ENCODE measurements around the gene GSTM4.

Gene GSTM4

DNA sequence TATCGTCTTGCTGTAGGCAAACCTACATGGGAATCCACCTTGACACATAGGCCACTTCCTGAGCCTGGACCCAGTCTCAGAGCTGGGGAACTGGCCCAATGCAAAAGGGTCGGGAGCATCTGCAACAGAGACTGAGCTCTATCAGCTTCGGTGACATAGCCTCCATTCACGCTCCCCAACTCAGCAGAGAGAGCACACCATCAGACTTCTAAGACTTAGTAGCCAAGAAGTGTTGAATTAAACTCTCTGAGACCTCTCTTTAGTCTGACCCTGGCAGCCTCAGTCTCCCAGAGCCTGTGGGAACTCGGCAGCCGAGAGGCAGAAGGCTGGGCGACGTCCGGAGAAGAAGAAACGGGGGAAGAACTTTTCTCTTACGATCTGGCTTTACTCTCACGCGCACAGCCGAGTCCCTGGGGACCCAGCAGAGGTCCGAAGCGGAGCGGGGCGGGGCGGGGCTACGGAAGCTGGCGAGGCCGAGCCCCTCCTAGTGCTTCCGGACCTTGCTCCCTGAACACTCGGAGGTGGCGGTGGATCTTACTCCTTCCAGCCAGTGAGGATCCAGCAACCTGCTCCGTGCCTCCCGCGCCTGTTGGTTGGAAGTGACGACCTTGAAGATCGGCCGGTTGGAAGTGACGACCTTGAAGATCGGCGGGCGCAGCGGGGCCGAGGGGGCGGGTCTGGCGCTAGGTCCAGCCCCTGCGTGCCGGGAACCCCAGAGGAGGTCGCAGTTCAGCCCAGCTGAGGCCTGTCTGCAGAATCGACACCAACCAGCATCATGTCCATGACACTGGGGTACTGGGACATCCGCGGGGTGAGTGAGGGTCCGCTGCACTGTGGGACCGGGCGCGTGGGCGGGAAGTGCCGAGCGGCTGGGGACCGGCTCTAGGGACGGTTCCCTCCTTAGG is at the start of gene GSTM4:
Gene GSTM4 (plus strand): TSS at position 485 of the 905 bp plus-strand sequence. CDS start 291 bp downstream, at position 776.
- peak; percentile 52 for DNase-seq

DNA sequence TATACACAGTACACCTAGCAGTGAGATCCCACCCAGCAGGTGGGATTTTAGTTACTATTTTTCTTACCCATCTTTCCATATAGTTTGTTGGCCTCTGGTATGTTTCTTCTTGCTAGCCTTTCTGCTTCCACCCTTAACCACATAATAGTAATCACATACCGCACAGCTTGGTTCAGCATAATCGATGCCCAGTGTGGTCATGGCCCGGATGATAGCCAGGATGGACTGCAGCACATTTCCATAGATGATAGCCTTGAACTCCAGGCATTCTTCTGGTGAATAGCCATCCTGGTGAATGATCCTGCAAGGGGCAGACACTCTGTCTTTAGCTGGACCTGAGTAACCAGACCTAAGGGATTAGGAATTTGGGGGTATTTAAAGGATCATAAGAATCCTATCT is 46.0 kb upstream of the GSTM4 start:
- DNase-seq: no peak

GRCh38 chr1:109610609-109611307 is 45.1 kb upstream of the GSTM4 start:
- DNase-seq: no peak

GRCh38 chr1:109611308-109611990 is 44.5 kb upstream of the GSTM4 start:
- no peak for DNase-seq

DNA sequence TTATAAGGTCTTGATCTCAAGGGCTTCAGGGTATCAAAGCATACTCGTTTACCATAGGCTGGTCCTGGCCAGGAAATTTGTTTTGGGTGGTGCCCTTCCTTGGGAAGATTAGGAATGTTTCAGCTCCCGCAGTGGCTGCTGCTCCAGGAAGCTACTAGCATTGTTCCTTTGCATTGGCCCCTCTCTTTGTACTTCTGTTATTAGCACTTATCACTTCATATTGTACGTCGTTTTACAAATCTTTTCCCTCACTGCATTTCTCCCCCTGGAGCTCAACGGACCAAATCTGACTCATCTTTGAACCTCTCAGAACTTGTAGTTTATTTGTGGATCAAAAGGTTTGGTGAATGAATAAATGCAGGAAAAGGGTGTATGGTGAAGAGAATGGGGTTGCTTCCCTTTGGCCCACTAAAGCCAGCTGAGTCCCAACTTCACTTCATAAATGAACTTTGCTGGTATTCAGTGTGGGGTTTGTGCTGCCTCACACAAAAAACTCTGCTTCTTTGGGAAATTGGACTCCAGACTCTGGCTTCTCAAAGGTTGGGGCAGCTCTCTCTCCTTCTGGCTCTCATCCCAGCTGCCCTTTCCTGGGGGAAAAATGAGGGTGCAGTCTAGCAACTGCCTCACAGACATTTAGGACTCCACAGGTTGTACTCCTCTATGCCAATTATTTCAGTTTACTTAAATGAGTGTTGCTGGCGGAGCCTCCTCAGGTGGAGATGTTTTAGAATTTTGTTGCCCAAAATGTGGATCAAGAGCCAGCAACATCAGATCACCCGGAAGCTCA is 42.3 kb upstream of the GSTM4 start:
- no peak for DNase-seq

- no peak for DNase-seq
These were observed 40.0 kb upstream of the GSTM4 start for GRCh38 chr1:109615879-109616278.

DNA sequence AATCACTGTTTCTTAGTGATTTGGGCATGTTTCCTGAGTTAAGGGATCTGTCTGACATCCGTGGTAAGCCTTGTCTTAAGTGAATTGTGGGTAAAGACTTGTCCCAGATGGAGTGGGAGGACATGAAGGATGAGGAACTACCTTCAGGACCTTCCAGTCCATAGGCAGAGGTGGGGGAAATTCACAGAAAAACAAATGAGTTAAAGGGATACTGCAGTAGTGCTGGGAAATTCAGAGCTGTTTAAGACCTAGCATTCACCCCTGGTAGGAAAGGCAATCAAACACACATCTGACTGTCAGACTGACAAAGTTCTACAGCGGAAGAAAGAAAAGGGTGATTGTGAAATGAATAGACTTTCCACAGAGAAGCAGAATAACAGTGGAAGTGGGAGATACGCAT is 39.5 kb upstream of the GSTM4 start:
- no peak for DNase-seq

- no peak for DNase-seq
These were observed 38.6 kb upstream of the GSTM4 start for GRCh38 chr1:109617291-109617801.

DNA sequence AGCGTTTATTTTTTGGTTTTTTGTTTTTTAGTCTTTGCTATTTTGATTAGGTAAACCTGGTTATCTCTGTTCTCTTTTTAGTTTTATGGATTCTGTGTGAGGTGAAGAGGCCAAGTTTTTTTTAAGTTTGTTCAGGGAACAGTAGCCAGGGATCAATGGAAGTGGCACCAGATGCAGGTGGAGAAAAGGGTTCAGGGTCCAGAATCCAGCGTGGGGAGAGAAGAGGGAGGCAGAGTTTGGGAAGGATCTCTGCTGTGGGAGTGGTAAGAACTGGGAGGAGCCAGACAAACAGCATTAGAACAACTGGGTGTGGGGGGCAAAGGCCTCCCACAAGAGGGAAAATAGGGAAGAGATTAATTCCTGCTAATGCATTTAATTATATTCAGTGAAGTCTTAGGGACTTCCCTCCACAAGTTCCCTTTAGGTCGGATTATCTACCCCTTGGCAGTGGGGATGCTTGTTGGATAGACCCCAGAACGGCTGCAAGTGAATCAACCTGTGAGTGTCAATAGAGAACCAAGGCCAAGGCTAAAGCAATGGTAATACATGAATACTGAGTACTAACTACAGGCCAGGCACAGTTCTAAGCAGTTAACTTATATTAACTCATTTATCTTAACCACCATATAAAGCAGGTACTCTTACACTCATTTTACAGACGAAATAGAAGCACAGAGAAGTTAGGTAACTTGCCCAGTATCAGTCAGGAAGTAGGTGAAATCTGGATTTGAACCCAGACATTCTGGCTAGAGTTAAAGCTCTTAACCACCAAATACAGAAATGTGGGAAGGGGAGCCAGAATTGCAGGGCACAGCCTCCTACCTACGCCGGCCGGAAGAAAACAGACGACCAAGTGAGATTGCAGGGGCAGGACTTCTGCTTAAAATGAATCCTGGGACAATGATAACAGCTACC is 37.0 kb upstream of the GSTM4 start:
- DNase-seq: no peak

GRCh38 chr1:109619576-109620400 is 36.1 kb upstream of the GSTM4 start, which contains the start of the genes AMPD2 and GNAT2:
AMPD2 (plus strand) TSS chr1:109619837; CDS start chr1:109621176, 1,339 bp downstream.
GNAT2 (minus strand) TSS chr1:109619616; CDS start chr1:109612870, 6,746 bp downstream.
- DNase-seq: no peak

DNA sequence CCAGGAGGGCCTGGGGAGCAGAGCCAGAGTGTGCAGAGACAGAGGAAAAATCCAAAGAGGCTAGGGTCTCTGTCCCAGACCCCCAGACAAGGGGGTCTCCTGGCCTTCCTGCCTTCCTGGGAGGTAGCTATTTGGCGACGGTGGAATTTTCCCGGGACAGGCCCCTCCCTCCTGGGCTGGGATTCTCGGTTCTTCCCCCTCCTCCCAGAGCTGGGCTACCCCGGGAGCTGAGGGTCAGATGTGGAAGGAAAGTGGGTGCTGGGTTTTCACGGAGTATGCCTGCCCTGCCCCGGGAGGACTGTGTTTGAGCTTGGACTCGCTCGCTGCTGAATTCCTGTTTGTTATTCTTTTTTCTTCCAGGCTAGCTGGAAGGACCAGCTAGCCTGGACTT is 35.5 kb upstream of the GSTM4 start:
- no peak for DNase-seq

GRCh38 chr1:109620841-109621286 is 35.0 kb upstream of the GSTM4 start:
- DNase-seq: peak; percentile 88

DNA sequence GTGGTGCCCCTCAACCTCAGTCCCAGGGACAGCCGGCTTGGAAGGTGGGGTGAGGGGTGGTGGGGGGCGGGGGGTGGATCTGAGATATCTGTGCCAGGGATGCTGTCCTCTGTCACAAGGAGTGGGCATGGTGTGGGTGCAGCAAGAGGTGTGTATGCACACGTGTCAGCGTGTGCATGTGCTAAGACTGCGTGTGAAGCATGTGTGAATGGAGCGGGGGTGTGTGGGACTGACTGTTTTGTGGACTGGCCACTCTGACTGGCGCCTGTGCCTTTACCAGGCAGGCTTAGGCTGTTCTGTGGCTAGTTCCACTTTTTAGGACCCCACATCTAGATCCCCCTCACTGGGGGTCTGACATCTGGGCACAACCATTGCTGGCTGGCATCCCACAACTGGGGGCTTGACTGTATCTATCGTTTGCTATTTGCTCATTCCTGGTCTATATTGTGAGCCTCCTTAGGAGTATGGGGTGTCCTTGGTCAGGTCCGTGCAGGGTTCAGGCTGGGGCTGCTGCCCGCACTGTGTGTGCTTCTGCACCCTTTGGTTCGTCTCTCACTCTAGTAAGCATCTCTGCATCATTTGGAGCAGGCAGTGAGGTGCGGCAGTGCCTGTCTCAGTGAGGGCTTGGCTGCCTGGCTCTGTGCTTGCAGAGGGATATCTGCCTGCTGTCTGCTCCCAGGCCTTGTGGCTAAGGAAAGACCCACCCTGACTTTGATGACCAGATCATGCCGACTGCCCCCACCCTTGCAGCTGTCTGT is 34.3 kb upstream of the GSTM4 start:
- no peak for DNase-seq

DNA sequence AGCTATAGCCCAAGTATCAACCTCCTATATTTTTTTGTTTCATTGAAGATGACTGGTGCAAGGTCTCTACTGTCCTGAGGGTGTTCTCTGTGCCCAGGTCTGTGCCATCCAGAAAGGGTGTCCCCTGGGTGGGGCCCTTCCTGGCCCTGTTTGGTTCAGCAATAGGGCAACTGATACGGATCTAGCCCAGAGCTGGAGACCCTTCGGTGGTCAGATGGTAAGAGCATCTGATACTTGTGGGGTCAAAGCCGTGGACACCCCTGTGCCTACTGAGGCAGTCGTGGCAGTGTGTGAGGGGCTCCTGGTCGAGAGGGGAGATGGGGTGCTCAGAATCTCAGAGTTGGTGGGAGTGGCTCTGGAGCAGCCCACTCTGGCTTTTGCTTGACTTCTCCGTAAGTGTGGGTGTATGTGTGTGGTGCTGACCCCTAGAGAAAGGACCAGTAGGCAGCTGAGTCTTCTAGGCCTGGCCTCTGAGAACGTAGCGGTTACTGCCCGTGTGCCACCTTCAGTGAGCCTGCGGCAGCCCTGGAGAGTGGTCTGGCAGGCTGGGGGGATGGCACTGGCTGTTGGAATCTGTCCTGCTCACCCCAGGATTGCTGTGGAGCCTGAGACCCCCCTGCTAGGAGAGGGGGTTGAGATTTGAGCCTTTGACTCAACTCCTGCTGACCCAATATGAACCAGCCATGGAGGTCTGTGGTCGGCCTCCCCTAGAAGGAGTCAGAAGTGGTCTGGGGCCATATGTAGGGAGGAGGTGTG is 33.6 kb upstream of the GSTM4 start:
- no peak for DNase-seq

DNA sequence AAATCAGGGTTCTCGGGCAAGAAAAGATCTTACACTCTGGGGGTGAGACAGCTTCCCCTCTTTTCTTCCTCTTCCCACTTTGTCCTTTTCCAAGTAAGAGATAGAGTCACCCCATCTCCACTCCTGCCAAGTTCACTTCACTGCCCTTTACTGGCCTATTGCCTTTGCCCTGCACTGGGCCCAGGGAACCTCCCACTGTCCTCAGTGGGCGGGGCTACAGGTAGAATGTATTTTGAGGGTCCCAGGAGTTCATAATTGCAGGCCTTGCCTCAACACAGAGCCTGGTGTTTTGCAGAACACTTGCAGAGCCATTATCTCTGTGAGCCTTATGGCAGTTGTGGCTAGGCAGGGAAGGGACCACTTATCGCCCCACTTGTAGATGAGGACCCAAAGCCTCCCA is 33.0 kb upstream of the GSTM4 start:
- DNase-seq: no peak

GRCh38 chr1:109623601-109624161 is 32.2 kb upstream of the GSTM4 start:
- no peak for DNase-seq

DNA sequence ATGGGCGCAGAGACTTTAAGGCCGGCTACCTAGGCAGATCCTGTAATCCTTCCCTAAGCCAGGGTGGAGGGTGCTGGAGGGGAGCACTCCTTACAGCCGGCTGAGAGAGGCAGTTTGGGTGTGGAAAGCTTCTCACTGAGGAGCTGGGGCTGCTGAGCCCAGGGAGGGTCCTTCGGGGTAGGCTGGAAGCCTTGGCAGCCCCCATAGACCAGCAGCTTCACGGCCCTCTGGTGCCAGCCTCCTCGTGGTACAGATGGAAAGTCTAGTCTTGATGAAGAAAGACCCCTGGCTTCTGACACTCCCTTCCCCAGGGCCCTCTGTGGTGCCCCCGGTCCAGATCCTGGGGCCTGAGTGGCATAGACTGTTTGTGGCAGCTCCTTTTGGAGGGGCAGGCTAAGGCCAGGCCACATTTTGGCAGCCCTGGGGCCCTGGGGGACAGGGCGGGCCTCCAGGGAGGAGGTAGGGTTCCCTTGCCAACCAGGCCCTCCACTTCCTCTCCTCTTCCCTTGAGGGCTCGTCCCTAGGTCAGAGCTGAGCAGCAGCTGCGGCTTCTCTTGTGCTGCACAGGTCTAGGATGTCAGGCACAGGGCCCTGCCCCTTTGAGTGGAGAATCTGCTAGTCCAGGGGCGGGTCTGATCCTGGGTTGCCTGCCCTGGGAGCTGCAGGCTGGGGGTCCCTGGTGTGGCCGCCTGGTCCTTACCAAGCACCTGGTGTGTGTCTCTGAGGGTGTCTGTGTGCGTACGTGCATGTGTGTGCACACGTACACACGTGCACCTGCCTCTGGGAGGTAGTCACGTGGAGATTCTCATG is 31.5 kb upstream of the GSTM4 start:
- peak; percentile 47 for DNase-seq

All from NCI-H510A (cell line).